IMR-90 (cell line): Measurements from ENCODE around the gene PARP14. TPM values are rescaled to one million over a fixed set of nuclear protein-coding genes. Genes with fewer than 3 reads are reported as not detected.

Source experiments
- ATAC-seq: fragments of 200-7000 bp; cut with Tn5 transposase; 2 replicates; pipeline ENCODE4 v1.9.1; 2020; ENCODE audit warnings: low read depth, mild to moderate bottlenecking, moderate library complexity
- BruUV-seq: library from RNA; stranded (reverse); fragments of 400-500 nt; replicated peaks from 2 replicates; lab custom pipeline; 2021; lab: Mats Ljungman, UMichigan
- CTCF ChIA-PET: fragments of 300-600 bp; formaldehyde crosslinking; extraction: SDS; loops from one replicate; lab custom pipeline; 2021; ENCODE audit warnings: antibody characterized with exemption; lab: Yijun Ruan, JAX
- POLR2A ChIA-PET: fragments of 300-600 bp; sonication (Branson Sonifier 250); formaldehyde crosslinking; loops from one replicate; lab custom pipeline; 2022; ENCODE audit warnings: antibody characterized with exemption; ENCODE audit not compliant: unreplicated experiment; lab: Charles Lee
- DNase-seq: peaks from one replicate; pipeline ENCODE4 v3.0.0; 2013
- H2AFZ ChIP-seq: replicated peaks from 2 replicates; pipeline ENCODE3; 2013; ENCODE audit warnings: low read length, mild to moderate bottlenecking; ENCODE audit not compliant: poor library complexity
- H2AK5ac ChIP-seq: 2 replicates; pipeline ENCODE4 v1.6.1; 2013; ENCODE audit warnings: low read depth, low read length, inconsistent platforms
- H2AK9ac ChIP-seq: replicated peaks from 2 replicates; pipeline ENCODE3; 2013; ENCODE audit warnings: mild to moderate bottlenecking, low read depth, low read length, moderate library complexity; ENCODE audit not compliant: poor library complexity
- H2BK120ac ChIP-seq: 2 replicates; pipeline ENCODE4 v1.6.1; 2013; ENCODE audit warnings: low read depth, low read length, inconsistent platforms
- H2BK15ac ChIP-seq: 3 replicates; pipeline ENCODE4 v1.6.1; 2013; ENCODE audit warnings: low read depth, low read length, inconsistent platforms
- H2BK20ac ChIP-seq: 2 replicates; pipeline ENCODE4 v1.6.1; 2013; ENCODE audit warnings: low read depth, mild to moderate bottlenecking, inconsistent platforms, low read length, moderate library complexity
- H2BK5ac ChIP-seq: 2 replicates; pipeline ENCODE4 v1.6.1; 2013; ENCODE audit warnings: mild to moderate bottlenecking, low read depth, low read length, inconsistent platforms; ENCODE audit not compliant: poor library complexity, severe bottlenecking
- H3K14ac ChIP-seq: replicated peaks from 2 replicates; pipeline ENCODE4 v1.6.1; 2013; ENCODE audit warnings: low read depth, low read length, inconsistent platforms
- H3K18ac ChIP-seq: 2 replicates; pipeline ENCODE4 v1.6.1; 2013; ENCODE audit warnings: low read depth, low read length, control low read depth
- H3K23ac ChIP-seq: 2 replicates; pipeline ENCODE4 v1.6.1; 2013; ENCODE audit warnings: low read depth, low read length, inconsistent platforms
- H3K27ac ChIP-seq: 2 replicates; pipeline ENCODE4 v1.5.1; 2013; ENCODE audit warnings: mild to moderate bottlenecking, control low read depth, low read length; ENCODE audit not compliant: insufficient read depth
- H3K27me3 ChIP-seq: 2 replicates; pipeline ENCODE4 v1.6.1; 2013; ENCODE audit warnings: low read length; ENCODE audit not compliant: control insufficient read depth, insufficient read depth
- H3K36me3 ChIP-seq: 2 replicates; pipeline ENCODE4 v1.6.1; 2013; ENCODE audit warnings: low read length, mixed read lengths; ENCODE audit not compliant: control insufficient read depth, insufficient read depth
- H3K4ac ChIP-seq: 2 replicates; pipeline ENCODE4 v1.6.1; 2013; ENCODE audit warnings: low read depth, low read length, inconsistent platforms
- H3K4me1 ChIP-seq: 2 replicates; pipeline ENCODE4 v1.6.1; 2013; ENCODE audit warnings: low read length, mixed read lengths; ENCODE audit not compliant: control insufficient read depth, insufficient read depth
- H3K4me2 ChIP-seq: 2 replicates; pipeline ENCODE4 v1.6.1; 2013; ENCODE audit warnings: low read depth, mild to moderate bottlenecking, control low read depth, low read length, moderate library complexity
- H3K4me3 ChIP-seq: 2 replicates; pipeline ENCODE4 v1.5.1; 2013; ENCODE audit warnings: low read depth, mild to moderate bottlenecking, control low read depth, low read length, moderate library complexity; ENCODE audit not compliant: insufficient read depth
- H3K56ac ChIP-seq: 2 replicates; pipeline ENCODE4 v1.6.1; 2013; ENCODE audit warnings: low read length, inconsistent platforms; ENCODE audit not compliant: insufficient read depth; ENCODE audit errors: extremely low read depth
- H3K79me1 ChIP-seq, 2 experiments: 2 replicates each; pipeline ENCODE4 v1.6.1; 2013; ENCODE audit warnings: low read length in 2 of 2, inconsistent platforms in 1 of 2, low read depth in 1 of 2
- H3K9ac ChIP-seq: 2 replicates; pipeline ENCODE4 v1.6.1; 2013; ENCODE audit warnings: low read depth, low read length, control low read depth
- H3K9me1 ChIP-seq: 2 replicates; pipeline ENCODE4 v1.6.1; 2013; ENCODE audit warnings: low read length, inconsistent platforms; ENCODE audit not compliant: insufficient read depth
- H3K9me3 ChIP-seq: 2 replicates; pipeline ENCODE4 v1.6.1; 2013; ENCODE audit warnings: low read length; ENCODE audit not compliant: control insufficient read depth, insufficient read depth
- H4K20me1 ChIP-seq: 2 replicates; pipeline ENCODE4 v1.6.1; 2013; ENCODE audit warnings: low read length, inconsistent platforms; ENCODE audit not compliant: insufficient read depth
- H4K5ac ChIP-seq: 2 replicates; pipeline ENCODE4 v1.6.1; 2013; ENCODE audit warnings: mild to moderate bottlenecking, low read depth, low read length, control low read depth
- H4K8ac ChIP-seq, 2 experiments: 2 replicates each; pipeline ENCODE4 v1.6.1; 2013; ENCODE audit warnings: low read depth in 2 of 2, low read length in 2 of 2, control low read depth in 1 of 2, inconsistent platforms in 1 of 2
- H4K91ac ChIP-seq: 2 replicates; pipeline ENCODE4 v1.6.1; 2013; ENCODE audit warnings: low read depth, low read length, inconsistent platforms; ENCODE audit not compliant: insufficient read depth
- BHLHE40 ChIP-seq: fragments of 150-350 bp; IDR thresholded peaks from 2 replicates; pipeline ENCODE4 v1.6.1; 2016; ENCODE audit warnings: mild to moderate bottlenecking, low read depth, low read length
- CEBPB ChIP-seq: IDR thresholded peaks from 2 replicates; pipeline ENCODE4 v1.6.1; 2012; ENCODE audit warnings: low read depth, low read length, improper control_type of control experiment
- CHD1 ChIP-seq: IDR thresholded peaks from 2 replicates; pipeline ENCODE4 v1.6.1; 2012; ENCODE audit warnings: low read depth, low read length, improper control_type of control experiment
- CTCF ChIP-seq: conservative IDR thresholded peaks from 2 replicates; pipeline ENCODE4 v1.5.1; 2012; ENCODE audit warnings: mild to moderate bottlenecking, low read depth, low read length, improper control_type of control experiment
- FOS ChIP-seq: fragments of 150-350 bp; IDR thresholded peaks from 2 replicates; pipeline ENCODE4 v1.6.1; 2016; ENCODE audit warnings: low read depth, low read length
- MAFK ChIP-seq: IDR thresholded peaks from 2 replicates; pipeline ENCODE4 v1.6.1; 2012; ENCODE audit warnings: low read depth, low read length, improper control_type of control experiment
- MAZ ChIP-seq: IDR thresholded peaks from 2 replicates; pipeline ENCODE4 v1.6.1; 2012; ENCODE audit warnings: low read depth, mild to moderate bottlenecking, low read length, improper control_type of control experiment, moderate library complexity, borderline replicate concordance
- MXI1 ChIP-seq: IDR thresholded peaks from 2 replicates; pipeline ENCODE4 v1.6.1; 2012; ENCODE audit warnings: low read depth, mild to moderate bottlenecking, low read length, moderate library complexity, borderline replicate concordance
- NFE2L2 ChIP-seq: fragments of 150-350 bp; IDR thresholded peaks from 2 replicates; pipeline ENCODE4 v1.6.1; 2016; ENCODE audit warnings: low read depth, mild to moderate bottlenecking, low read length
- POLR2A ChIP-seq: IDR thresholded peaks from 2 replicates; pipeline ENCODE4 v1.6.1; 2012; ENCODE audit warnings: mild to moderate bottlenecking, low read depth, low read length
- RAD21 ChIP-seq: IDR thresholded peaks from 2 replicates; pipeline ENCODE4 v1.6.1; 2012; ENCODE audit warnings: low read length, improper control_type of control experiment
- RCOR1 ChIP-seq: IDR thresholded peaks from 2 replicates; pipeline ENCODE4 v1.6.1; 2012; ENCODE audit warnings: mild to moderate bottlenecking, low read length, improper control_type of control experiment; ENCODE audit not compliant: insufficient replicate concordance
- RFX5 ChIP-seq: IDR thresholded peaks from 2 replicates; pipeline ENCODE4 v1.8.0; 2012; ENCODE audit warnings: low read depth, mild to moderate bottlenecking, low read length, moderate library complexity
- SMC3 ChIP-seq: fragments of 150-350 bp; IDR thresholded peaks from 2 replicates; pipeline ENCODE4 v1.6.1; 2016; ENCODE audit warnings: low read depth, mild to moderate bottlenecking, antibody characterized with exemption, low read length, moderate library complexity
- USF2 ChIP-seq: fragments of 150-350 bp; IDR thresholded peaks from 2 replicates; pipeline ENCODE4 v1.6.1; 2017; ENCODE audit warnings: mild to moderate bottlenecking, antibody characterized with exemption, low read length, low read depth
- WGBS, 2 experiments: methylation state at CpG; one replicate each; pipeline versions ENCODE4 v1.1.5 to v1.1.7; 2013; ENCODE audit warnings: missing lambda C conversion rate in 2 of 2; ENCODE audit not compliant: insufficient read length in 1 of 2; ENCODE audit errors: extremely low coverage in 2 of 2; 5-methylcytosine and 5-hydroxymethylcytosine counted together
- dilution Hi-C: fragments of 300-500 bp; cut with HindIII; formaldehyde crosslinking; loops from one replicate; pipeline ENCODE4 v1.14.3; 2018; ENCODE audit warnings: low sequenced_read_pairs; ENCODE audit not compliant: unreplicated experiment
- in situ Hi-C: fragments of 300-500 bp; cut with MboI; formaldehyde crosslinking; loops from 3 replicates; pipeline ENCODE4 v1.14.3; 2019; ENCODE audit warnings: low sequenced_read_pairs, inconsistent platforms, mixed read lengths
- intact Hi-C: fragments of 100-400 bp; cut with micrococcal nuclease; formaldehyde crosslinking; loops from 2 replicates; pipeline ENCODE4 v1.10.0; 2022
- polyA plus RNA-seq, 3 experiments: library from polyadenylated mRNA; depleted of rRNA; stranded (reverse); fragments of >200 nt; gene quantifications; 2 replicates each; pipeline ENCODE4 v1.2.3, GENCODE V29; 2012; ENCODE audit warnings: low replicate concordance in 1 of 3
- total RNA-seq: library from RNA; depleted of rRNA; stranded (reverse); fragments of >200 nt; gene quantifications from 2 replicates; pipeline ENCODE4 v1.2.3, GENCODE V29; 2012
- TF ChIP-seq, protein P1 (sequence below): fragments of 150-350 bp; IDR thresholded peaks from 2 replicates; pipeline ENCODE4 v1.6.1; 2016; ENCODE audit warnings: low read depth, mild to moderate bottlenecking, low read length, moderate library complexity, borderline replicate concordance

The PARP14 gene
- total and polyA plus RNA-seq, 2 of the 4 experiments (the other 2 are of a cell fraction), result 9.3 to 23.1 TPM

DNA sequence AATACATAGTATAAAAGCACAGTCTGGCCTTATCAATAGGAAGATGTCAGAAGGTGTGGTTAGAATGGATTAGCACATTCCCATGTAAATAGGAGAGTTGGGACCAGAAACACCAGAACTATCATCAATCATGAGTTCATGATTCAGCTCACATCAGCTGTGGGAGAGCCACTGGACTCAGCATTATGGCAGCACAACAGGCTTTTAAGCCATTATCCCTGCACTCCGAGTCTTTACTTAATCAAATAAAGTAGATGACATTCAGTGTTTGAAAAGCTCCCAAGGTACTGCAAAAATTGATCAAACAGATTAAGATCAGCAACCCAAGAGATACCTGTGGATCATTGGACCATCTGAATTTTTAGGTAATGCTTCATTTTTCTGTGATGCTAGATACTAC lies 24.7 kb downstream of the PARP14 start:
- Histone ChIP-seq H3K27ac (no peak overlapping the region), H3K56ac (no peak overlapping the region), H3K9me1 (no peaks in the 10 kb centered on the region), H4K5ac (no peak overlapping the region), H3K14ac (no peak overlapping the region), H3K9ac (no peak overlapping the region), H3K4me2 (no peak overlapping the region), H3K36me3 (peaks cover 20% of the 10 kb centered on the region), H3K27me3 (no peaks in the 10 kb centered on the region), H3K9me3 (no peaks in the 10 kb centered on the region), H3K4ac (no peak overlapping the region), H3K79me1 (no peaks in the 10 kb centered on the region), H3K4me3 (no peak overlapping the region), H4K20me1 (no peaks in the 10 kb centered on the region), H3K4me1 (no peaks in the 10 kb centered on the region), H3K23ac (no peak overlapping the region), H2BK15ac (no peak overlapping the region), H2BK20ac (no peak overlapping the region), H4K91ac (no peak overlapping the region), H2BK5ac (no peak overlapping the region), H4K8ac (no peak overlapping the region), H2AK9ac (no peak overlapping the region), H3K18ac (no peak overlapping the region), H2AK5ac (no peak overlapping the region), H2BK120ac (no peak overlapping the region), H2AFZ (no peak overlapping the region)
- dilution Hi-C loops, result no loop called here
- TF ChIP-seq RCOR1 (no peak), MAZ (no peak), BHLHE40 (no peak), NFE2L2 (no peak), CEBPB (no peak), CTCF (no peak), POLR2A (no peak), USF2 (no peak), RFX5 (no peak), MXI1 (no peak), CHD1 (no peak), FOS (no peak), MAFK (no peak), SMC3 (no peak), RAD21 (no peak)
- TF ChIP-seq, protein P1, sequence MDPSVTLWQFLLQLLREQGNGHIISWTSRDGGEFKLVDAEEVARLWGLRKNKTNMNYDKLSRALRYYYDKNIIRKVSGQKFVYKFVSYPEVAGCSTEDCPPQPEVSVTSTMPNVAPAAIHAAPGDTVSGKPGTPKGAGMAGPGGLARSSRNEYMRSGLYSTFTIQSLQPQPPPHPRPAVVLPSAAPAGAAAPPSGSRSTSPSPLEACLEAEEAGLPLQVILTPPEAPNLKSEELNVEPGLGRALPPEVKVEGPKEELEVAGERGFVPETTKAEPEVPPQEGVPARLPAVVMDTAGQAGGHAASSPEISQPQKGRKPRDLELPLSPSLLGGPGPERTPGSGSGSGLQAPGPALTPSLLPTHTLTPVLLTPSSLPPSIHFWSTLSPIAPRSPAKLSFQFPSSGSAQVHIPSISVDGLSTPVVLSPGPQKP, result no peak
- ATAC-seq (no peak), DNase-seq (no peak)
- BruUV-seq, result no TSS peak
- POLR2A ChIA-PET, result no interaction called here
- in situ Hi-C loops, result no loop called here
- CTCF ChIA-PET, result interaction anchor here (0.7 kb wide), 1 partner anchor 262 kb away, joined by 3 read pairs; no protein-coding TSS in a partner anchor
- intact Hi-C loops, result no loop called here
- no CpG with 5 or more reads among the region's 1 CpG for WGBS, 2 experiments
